ENCODE results near the gene ZNF22.

ZNF22 gene

GRCh38 chr10:44978213-44978569 is 22.5 kb upstream of the ZNF22 start:
- DNase-seq: no peak

GRCh38 chr10:44978570-44979280 is 22.0 kb upstream of the ZNF22 start, which contains the start of gene DEPP1:
Gene DEPP1 (minus strand): TSS chr10:44978809. CDS start chr10:44978030, 779 bp downstream.
- peak; percentile 91 for DNase-seq

DNA sequence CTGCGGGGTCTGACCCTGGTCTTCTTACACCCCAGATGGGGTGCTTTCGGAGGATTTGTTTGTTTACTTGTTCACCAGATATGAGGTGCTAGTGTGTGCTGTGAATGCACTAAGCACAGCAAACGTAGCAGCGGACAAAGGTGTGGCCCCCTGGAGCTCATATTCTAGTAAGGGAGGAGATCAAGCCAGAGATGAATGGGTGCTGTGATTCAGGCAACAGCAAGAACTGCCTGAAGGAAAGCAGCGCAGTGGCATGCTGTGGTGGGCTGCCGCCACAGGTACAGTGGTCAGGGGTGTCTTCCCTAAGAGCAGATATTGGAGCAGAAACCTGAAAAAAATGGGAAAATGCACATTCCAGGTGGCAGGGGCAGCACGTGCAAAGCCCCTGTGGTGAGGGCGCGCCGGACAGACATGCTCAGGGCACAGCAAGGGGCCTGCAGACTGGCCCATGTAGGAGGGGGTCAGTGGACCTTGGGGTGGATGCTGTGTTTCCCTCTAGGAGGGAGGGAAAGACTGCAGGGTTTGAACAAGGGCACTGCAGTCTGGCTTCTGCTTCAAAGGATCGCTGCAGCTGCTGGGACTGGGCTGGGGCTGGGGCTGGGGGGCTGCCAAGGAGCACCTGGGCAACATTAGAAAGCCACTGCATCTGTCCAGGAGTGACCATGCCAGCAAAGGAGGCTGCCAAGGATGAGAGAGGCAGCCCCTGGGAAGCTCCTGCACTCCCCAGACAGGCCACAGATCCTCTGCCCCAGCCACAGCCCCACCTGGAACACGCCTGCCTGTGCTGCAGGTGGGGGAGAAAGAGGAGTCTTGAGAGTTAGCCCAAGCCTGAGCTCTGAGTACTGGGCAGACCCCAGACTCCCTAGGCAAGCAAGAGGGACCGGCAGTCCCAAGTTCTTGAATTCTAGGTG is 21.2 kb upstream of the ZNF22 start:
- DNase-seq: no peak

- DNase-seq: no peak
Measured at GRCh38 chr10:44980309-44981171, 20.2 kb upstream of the ZNF22 start.

- no peak for DNase-seq
Measured at GRCh38 chr10:44981172-44982113, 19.3 kb upstream of the ZNF22 start.

- no peak for DNase-seq
Measured at GRCh38 chr10:44982114-44982460, 18.6 kb upstream of the ZNF22 start.

DNA sequence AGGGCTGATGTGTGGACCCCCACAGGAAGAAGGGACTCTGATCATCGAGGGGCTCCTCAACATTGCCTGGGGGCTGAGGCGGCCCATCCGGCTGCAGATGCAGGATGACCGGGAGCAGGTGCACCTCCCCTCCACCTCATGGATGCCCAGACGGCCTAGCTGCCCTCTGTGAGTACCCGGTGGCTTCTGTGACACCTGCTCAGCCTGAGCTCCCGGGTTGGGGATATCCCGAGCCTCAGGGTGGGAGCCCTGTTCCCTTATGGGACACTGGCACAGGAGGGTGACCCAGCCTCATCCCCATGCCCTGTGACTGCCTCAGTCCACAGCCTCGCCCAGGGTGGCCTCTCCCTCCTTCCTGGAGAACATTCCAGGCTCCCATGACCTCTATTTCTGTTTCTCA is 18.2 kb upstream of the ZNF22 start:
- DNase-seq: no peak

- DNase-seq: no peak
Measured at GRCh38 chr10:44983066-44983894, 17.4 kb upstream of the ZNF22 start.

DNA sequence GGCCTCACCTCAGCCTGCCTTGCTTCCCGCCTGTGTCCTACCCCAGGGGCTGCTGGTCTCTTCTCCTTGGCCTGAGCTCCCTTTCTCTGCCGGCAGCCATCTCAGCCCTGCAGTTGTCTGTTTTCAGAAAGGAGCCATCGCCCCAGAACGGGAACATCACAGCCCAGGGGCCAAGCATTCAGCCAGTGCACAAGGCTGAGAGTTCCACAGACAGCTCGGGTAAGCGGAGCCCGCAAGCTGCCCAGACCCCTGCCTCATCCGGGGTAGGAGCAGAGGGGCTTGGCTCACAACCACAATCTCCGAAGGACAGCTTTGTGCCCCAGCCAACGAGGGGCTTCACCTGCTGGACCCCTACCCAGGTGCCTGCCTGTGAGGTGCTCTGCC is 16.8 kb upstream of the ZNF22 start:
- DNase-seq: no peak

- DNase-seq: no peak
Measured at GRCh38 chr10:44984671-44985101, 16.0 kb upstream of the ZNF22 start.

- no peak for DNase-seq
Measured at GRCh38 chr10:44985175-44985681, 15.5 kb upstream of the ZNF22 start.

DNA sequence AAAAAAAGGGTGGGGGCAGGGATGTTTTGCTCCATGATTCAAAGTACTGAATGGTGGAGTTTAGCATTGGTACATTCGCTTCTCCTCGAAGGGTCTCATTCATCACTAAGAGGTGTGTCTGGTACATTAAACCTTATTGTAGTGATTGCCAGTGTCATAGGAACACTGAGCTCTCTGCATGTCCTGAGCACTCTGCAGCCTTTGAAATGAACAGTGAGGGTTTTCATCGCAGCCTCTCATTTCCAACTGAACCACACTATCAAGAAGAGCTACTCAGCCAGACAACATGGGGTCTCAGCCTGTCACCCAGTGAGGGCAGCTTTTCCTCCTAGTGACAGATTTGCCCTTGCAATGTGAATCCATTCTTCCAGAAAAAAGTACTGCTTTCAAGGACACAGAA is 14.5 kb upstream of the ZNF22 start:
- DNase-seq: no peak

GRCh38 chr10:44986670-44987069 is 14.1 kb upstream of the ZNF22 start:
- DNase-seq: no peak

GRCh38 chr10:44988957-44989585 is 11.7 kb upstream of the ZNF22 start:
- no peak for DNase-seq

GRCh38 chr10:44989597-44990301 is 11.0 kb upstream of the ZNF22 start:
- no peak for DNase-seq

DNA sequence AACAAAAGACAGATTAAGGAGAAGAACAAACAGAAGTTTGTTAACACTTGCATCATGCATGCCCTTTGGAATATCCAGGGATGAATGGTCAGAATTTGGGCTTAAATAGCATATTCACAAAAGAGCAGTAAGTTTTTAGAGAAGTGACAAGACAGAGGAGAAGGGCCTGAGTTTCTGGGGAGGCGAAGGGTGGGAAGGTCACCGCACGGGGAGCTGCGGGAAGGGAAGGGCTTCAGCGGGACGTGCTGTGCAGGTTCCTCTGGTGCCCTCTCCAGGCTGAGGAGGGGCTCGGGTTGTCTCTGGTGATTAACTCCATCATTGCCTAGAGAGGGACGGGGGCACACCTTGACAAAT is 10.4 kb upstream of the ZNF22 start:
- no peak for DNase-seq

- no peak for DNase-seq
Measured at GRCh38 chr10:44990965-44991364, 9.8 kb upstream of the ZNF22 start.

- no peak for DNase-seq
Measured at GRCh38 chr10:44991571-44991970, 9.2 kb upstream of the ZNF22 start.

GRCh38 chr10:44992070-44992731 is 8.5 kb upstream of the ZNF22 start:
- DNase-seq: no peak
